GM06990 (cell line): ENCODE results near the gene AFAP1.

ENCODE experiments used
- DNase-seq: peaks from one replicate; pipeline ENCODE4 v3.0.0-alpha.2; 2011; ENCODE audit not compliant: insufficient read length; ENCODE audit errors: extremely low read depth
- H3K27me3 ChIP-seq: replicated peaks from 2 replicates; pipeline ENCODE4 v1.6.0; 2011; ENCODE audit warnings: low read length; ENCODE audit not compliant: control insufficient read depth, insufficient read depth
- H3K36me3 ChIP-seq: 2 replicates; pipeline ENCODE4 v1.5.1; 2011; ENCODE audit warnings: low read length; ENCODE audit not compliant: control insufficient read depth, insufficient read depth
- H3K4me3 ChIP-seq: replicated peaks from 2 replicates; pipeline ENCODE4 v1.5.1; 2011; ENCODE audit warnings: low read depth, mild to moderate bottlenecking, control low read depth, low read length
- TF ChIP-seq, protein P1 (sequence below): IDR thresholded peaks from 2 replicates; pipeline ENCODE4 v1.5.1; 2011; ENCODE audit warnings: low read length, control low read depth, mild to moderate bottlenecking, inconsistent platforms; ENCODE audit not compliant: insufficient read depth, poor library complexity, severe bottlenecking

Gene AFAP1

DNA sequence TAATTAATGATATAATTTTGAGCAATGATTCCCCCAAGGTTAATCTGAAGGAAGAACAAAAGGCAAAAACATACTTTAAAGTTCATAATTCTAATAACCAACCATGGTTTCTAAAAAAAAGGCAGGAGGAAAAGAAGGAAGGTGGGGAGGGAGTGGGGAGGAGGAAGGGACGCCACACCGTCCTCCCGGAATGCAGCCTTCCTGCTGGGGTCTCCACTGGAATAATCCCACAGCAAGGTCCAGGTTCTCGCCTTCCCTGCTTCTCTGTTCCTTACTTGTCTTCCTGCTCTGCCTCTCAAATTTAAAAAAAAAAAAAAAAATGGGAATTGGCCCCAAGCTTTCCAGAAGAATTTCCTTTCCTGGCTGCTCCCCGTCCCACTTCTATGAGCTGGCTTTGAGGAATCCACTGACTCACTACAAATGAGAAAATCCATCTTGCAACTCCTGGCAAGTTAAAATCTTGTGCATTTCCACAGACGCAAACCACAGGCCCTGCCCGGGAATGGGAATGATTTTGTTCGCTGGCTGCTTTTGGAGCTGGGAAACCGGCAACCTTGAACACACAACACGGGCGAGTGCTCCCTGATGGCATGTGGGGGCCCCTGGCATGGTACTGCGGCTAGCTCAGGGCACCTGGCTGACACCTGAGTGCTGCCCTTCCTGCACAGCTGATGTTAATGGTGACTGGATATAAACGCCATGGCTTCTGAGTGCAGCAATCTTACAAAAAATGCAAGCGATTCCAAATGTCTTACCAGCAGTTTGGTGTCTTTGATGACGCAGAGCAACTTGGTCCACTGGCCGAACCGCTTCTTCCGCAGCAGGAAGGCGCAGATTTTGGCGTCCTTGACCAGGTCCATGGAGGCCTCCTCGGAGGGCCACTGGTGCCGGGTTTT is 97.0 kb downstream of the AFAP1 start:
- Histone ChIP-seq H3K36me3 (no peaks in the 10 kb centered on the region), H3K4me3 (no peak overlapping the region)

DNA sequence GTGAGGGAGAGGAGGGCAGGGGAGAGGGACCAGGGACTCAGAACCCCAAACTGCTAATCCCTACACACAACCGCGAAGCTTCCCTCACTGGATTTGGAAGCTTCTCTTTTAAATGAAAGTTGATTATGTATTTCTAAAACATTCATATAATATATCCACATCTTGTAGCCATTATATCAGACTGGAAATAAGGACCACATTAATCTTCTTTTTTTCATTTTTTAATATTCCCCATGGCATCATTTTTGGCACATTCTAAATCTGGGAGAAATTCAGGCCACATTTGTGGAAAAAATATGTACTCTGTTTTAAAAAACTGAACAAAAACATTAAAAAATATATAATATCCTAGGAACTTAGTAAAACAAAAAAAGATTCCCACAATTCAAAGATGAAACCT is 97.8 kb downstream of the AFAP1 start:
- Histone ChIP-seq H3K4me3 (no peak overlapping the region), H3K36me3 (no peaks in the 10 kb centered on the region), H3K27me3 (peaks cover 1% of the 10 kb centered on the region)
- DNase-seq: no peak
- TF ChIP-seq, protein P1, sequence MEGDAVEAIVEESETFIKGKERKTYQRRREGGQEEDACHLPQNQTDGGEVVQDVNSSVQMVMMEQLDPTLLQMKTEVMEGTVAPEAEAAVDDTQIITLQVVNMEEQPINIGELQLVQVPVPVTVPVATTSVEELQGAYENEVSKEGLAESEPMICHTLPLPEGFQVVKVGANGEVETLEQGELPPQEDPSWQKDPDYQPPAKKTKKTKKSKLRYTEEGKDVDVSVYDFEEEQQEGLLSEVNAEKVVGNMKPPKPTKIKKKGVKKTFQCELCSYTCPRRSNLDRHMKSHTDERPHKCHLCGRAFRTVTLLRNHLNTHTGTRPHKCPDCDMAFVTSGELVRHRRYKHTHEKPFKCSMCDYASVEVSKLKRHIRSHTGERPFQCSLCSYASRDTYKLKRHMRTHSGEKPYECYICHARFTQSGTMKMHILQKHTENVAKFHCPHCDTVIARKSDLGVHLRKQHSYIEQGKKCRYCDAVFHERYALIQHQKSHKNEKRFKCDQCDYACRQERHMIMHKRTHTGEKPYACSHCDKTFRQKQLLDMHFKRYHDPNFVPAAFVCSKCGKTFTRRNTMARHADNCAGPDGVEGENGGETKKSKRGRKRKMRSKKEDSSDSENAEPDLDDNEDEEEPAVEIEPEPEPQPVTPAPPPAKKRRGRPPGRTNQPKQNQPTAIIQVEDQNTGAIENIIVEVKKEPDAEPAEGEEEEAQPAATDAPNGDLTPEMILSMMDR: no peak

More for the DNA sequence above, 97.0 kb downstream of the AFAP1 start:
- no peak for DNase-seq
- TF ChIP-seq, protein P1: no peak
- H3K27me3 ChIP-seq: peaks cover 1% of the 10 kb centered on the region; the same call in 1 of the 2 replicates

DNA sequence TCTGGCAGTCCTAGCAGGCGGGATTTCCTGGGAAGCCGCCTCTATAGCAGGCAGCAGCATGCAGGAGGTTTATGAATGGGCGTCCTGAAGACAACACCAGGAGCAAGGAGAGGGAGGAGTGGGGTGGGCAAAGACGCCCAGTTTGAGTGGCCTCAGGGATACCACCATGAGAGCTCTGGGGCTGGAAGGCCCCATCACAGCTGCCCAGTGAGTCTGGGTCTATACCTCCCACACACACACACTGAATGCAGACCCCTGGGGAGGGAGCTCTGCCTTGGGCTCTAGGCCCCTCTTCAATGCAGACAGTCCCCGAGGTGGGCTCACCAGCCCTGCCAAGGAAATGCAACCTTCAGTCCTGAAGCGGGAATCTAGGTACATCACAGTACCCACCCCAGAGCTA is 98.6 kb downstream of the AFAP1 start:
- Histone ChIP-seq H3K27me3 (peaks cover 1% of the 10 kb centered on the region), H3K4me3 (no peak overlapping the region), H3K36me3 (no peaks in the 10 kb centered on the region)
- no peak for DNase-seq
- TF ChIP-seq, protein P1: no peak

GRCh38 chr4:7839856-7840255 is 99.8 kb downstream of the AFAP1 start:
- DNase-seq: no peak
- no peaks in the 10 kb centered on the region for H3K36me3 ChIP-seq
- H3K4me3 ChIP-seq: no peak overlapping the region
- H3K27me3 ChIP-seq: no peaks in the 10 kb centered on the region; the same call in none of the 2 replicates
- TF ChIP-seq, protein P1: no peak

DNA sequence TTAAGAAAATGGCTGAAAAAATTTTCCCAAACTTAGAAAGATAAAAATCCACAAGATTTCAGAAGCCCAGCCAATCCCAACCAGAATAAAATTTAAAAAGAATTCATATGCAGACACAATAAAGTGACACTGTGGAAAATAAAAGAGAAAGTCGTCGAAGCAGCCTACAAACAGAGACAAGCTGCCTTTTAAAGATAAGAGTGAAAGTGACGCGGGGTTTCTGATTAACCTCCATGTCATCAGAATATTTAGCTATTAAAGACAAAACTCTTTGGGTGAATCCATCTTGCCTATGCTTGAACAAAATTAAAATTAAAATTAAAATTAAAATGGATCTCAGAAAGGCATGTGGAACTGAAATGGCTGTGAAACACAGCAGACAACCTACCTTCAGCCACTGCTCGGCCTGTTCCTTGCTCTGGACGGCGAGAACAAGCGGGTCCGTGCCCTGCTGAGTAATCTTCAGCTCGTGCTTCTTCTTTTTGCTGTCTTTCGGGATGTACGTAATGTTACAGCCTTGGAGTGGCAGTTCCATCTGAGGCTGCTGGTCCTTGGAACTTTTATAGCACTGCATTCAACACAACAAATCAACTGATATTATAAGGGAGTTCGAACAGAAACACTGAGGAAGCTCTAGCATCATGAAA is 101.4 kb downstream of the AFAP1 start:
- Histone ChIP-seq H3K4me3 (no peak overlapping the region), H3K36me3 (no peaks in the 10 kb centered on the region), H3K27me3 (no peaks in the 10 kb centered on the region; the same call in none of the 2 replicates)
- TF ChIP-seq, protein P1: no peak
- no peak for DNase-seq
